Fibroblast of lung (primary cell): Measurements from ENCODE around the gene HNF1B. TPM values are rescaled to one million over a fixed set of nuclear protein-coding genes. Genes with fewer than 3 reads are reported as not detected.

Source experiments
- DNase-seq, 2 donors: peaks; one replicate each; pipeline versions ENCODE4 v3.0.0 to v3.0.0-alpha.2; 2010; ENCODE audit warnings: low read depth in 2 of 2
- H2AFZ ChIP-seq: 2 replicates; pipeline ENCODE4 v1.5.1; 2012; ENCODE audit warnings: low read length, control low read depth, inconsistent platforms
- H3K27ac ChIP-seq: 2 replicates; pipeline ENCODE4 v1.5.1; 2011; ENCODE audit warnings: low read length, control low read depth; ENCODE audit not compliant: insufficient read depth
- H3K27me3 ChIP-seq: 2 replicates; pipeline ENCODE4 v1.5.1; 2011; ENCODE audit warnings: mild to moderate bottlenecking, low read length; ENCODE audit not compliant: control insufficient read depth, insufficient read depth
- H3K36me3 ChIP-seq: 2 replicates; pipeline ENCODE4 v1.5.1; 2011; ENCODE audit warnings: low read length; ENCODE audit not compliant: control insufficient read depth, insufficient read depth
- H3K4me1 ChIP-seq: 2 replicates; pipeline ENCODE4 v1.5.1; 2011; ENCODE audit warnings: low read length; ENCODE audit not compliant: control insufficient read depth, insufficient read depth; ENCODE audit errors: extremely low read depth
- H3K4me2 ChIP-seq: 2 replicates; pipeline ENCODE4 v1.5.1; 2011; ENCODE audit warnings: low read length, control low read depth; ENCODE audit not compliant: insufficient read depth; ENCODE audit errors: extremely low read depth
- H3K4me3 ChIP-seq, 4 experiments: fragments of 200-600 bp in 1 of 4; sonication (generic) in 1 of 4; replicated peaks in 1 of 4; 2 replicates each; pipeline ENCODE4 v1.5.1; 2011 to 2016; ENCODE audit warnings: low read length in 4 of 4, low read depth in 3 of 4, mild to moderate bottlenecking in 3 of 4, control low read depth in 2 of 4, inconsistent platforms in 1 of 4, mixed read lengths in 1 of 4; ENCODE audit not compliant: insufficient read depth in 1 of 4; ENCODE audit errors: control extremely low read depth in 1 of 4
- H3K79me2 ChIP-seq: 2 replicates; pipeline ENCODE4 v1.5.1; 2012; ENCODE audit warnings: mild to moderate bottlenecking, low read length, inconsistent platforms; ENCODE audit not compliant: control insufficient read depth, insufficient read depth
- H3K9ac ChIP-seq: 2 replicates; pipeline ENCODE4 v1.5.1; 2011; ENCODE audit warnings: mild to moderate bottlenecking, low read length, control low read depth; ENCODE audit not compliant: insufficient read depth
- H3K9me3 ChIP-seq: 2 replicates; pipeline ENCODE4 v1.5.1; 2012; ENCODE audit warnings: low read depth, low read length; ENCODE audit not compliant: control insufficient read depth, insufficient read depth
- H4K20me1 ChIP-seq: 2 replicates; pipeline ENCODE4 v1.5.1; 2011; ENCODE audit warnings: low read length; ENCODE audit not compliant: control insufficient read depth, insufficient read depth; ENCODE audit errors: extremely low read depth
- CTCF ChIP-seq, 2 donors: IDR thresholded peaks in 1 of 2; conservative IDR thresholded peaks in 1 of 2; 1 replicate in 1 of 2; 2 replicates in 1 of 2; pipeline ENCODE4 v1.5.1; 2011 to 2012; ENCODE audit warnings: low read length in 2 of 2, control low read depth in 1 of 2, inconsistent platforms in 1 of 2, low read depth in 1 of 2, mild to moderate bottlenecking in 1 of 2
- EZH2 ChIP-seq: IDR thresholded peaks from 2 replicates; pipeline ENCODE4 v1.5.1; 2012; ENCODE audit warnings: low read length, control low read depth, mild to moderate bottlenecking; ENCODE audit errors: missing control alignments
- polyA plus RNA-seq, 2 donors: library from polyadenylated mRNA; depleted of rRNA in 1 of 2; stranded (reverse) in 1 of 2; unstranded in 1 of 2; fragments of >200 nt; gene quantifications; 2 replicates each; pipeline ENCODE4 v1.2.1, GENCODE V29; 2011 to 2012; ENCODE audit warnings: missing spikeins in 1 of 2
- total RNA-seq: library from RNA; depleted of rRNA; stranded (reverse); fragments of >200 nt; gene quantifications from 2 replicates; pipeline ENCODE4 v1.2.1, GENCODE V29; 2014

The HNF1B gene
- total and polyA plus RNA-seq, 2 donors (not counting 1 experiment from before 2014, with no cell fraction given): not detected

- H2AFZ ChIP-seq: no peak overlapping the region
- H4K20me1 ChIP-seq: no peaks in the 10 kb centered on the region
- no peaks in the 10 kb centered on the region for H3K27me3 ChIP-seq
- peaks cover 12% of the 10 kb centered on the region for H3K4me1 ChIP-seq
- no peaks in the 10 kb centered on the region for H3K36me3 ChIP-seq
- no peak overlapping the region for H3K4me2 ChIP-seq
- no peak for TF ChIP-seq EZH2
- TF ChIP-seq CTCF (conservative IDR thresholded peaks at IDR 0.05 in 1 of 2, IDR thresholded peaks at IDR 0.05 in 1 of 2; ENCODE audit: low read depth in 1 of 2, low read length in 2 of 2): no peak
- H3K9ac ChIP-seq: no peak overlapping the region
- no peaks in the 10 kb centered on the region for H3K9me3 ChIP-seq
- H3K27ac ChIP-seq: peak overlapping the region; percentile 34
- no peak for DNase-seq
- no peak overlapping the region for H3K4me3 ChIP-seq
- no peaks in the 10 kb centered on the region for H3K79me2 ChIP-seq
Measured at GRCh38 chr17:37671028-37671823, 73.6 kb downstream of the HNF1B start.

DNA sequence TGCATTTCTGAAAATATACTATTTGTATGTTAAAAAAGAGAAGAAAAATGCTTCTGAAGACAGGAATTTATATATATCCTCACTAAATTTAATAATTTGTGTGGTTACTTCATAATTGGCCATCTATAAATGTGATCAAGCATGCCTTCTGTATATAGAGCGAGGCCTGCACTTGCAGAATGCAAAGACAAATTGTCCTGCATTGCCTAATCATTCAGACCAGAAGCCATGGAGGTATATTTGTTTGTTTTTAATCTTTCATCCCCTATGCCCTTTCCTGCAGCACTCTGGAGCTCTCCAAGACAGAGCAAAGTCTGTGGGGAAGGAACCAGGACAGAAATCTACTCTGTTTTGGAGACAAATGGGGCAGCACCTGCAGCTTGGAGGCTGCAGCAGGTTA is 77.8 kb downstream of the HNF1B start:
- Histone ChIP-seq H3K4me3 (no peak overlapping the region), H3K4me2 (no peak overlapping the region), H4K20me1 (no peaks in the 10 kb centered on the region), H3K79me2 (no peaks in the 10 kb centered on the region), H3K36me3 (no peaks in the 10 kb centered on the region), H3K9me3 (no peaks in the 10 kb centered on the region), H2AFZ (no peak overlapping the region), H3K4me1 (peaks cover 6% of the 10 kb centered on the region), H3K27me3 (no peaks in the 10 kb centered on the region), H3K27ac (no peak overlapping the region), H3K9ac (no peak overlapping the region)
- TF ChIP-seq EZH2 (no peak), CTCF (conservative IDR thresholded peaks at IDR 0.05 in 1 of 2, IDR thresholded peaks at IDR 0.05 in 1 of 2; ENCODE audit: low read depth in 1 of 2, low read length in 2 of 2) (no peak)
- DNase-seq: no peak

DNA sequence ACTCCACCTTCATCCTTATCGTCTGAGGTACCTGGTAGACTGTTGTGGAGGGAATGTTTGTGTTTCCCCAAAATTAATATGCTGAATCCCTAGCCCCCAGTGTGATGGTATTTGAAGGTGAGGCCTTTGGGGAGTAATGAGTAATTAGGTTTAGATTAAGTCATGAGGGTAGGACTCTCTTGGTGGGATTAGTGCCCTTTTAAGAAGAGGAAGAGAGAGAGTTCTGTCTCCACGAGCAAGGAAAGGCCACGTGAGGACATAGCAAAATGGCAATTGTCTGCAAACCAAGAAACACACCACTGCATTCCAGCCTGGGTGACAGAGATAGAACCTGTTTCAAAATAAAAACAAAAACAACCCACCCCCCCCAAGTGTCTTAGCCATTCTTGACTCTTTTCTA is 80.6 kb downstream of the HNF1B start:
- Histone ChIP-seq H3K27ac (no peak overlapping the region), H3K4me2 (no peak overlapping the region), H4K20me1 (no peaks in the 10 kb centered on the region), H3K9me3 (no peaks in the 10 kb centered on the region), H3K4me3 (no peak overlapping the region), H3K27me3 (no peaks in the 10 kb centered on the region), H2AFZ (no peak overlapping the region), H3K79me2 (no peaks in the 10 kb centered on the region), H3K4me1 (no peaks in the 10 kb centered on the region), H3K9ac (no peak overlapping the region), H3K36me3 (no peaks in the 10 kb centered on the region)
- no peak for TF ChIP-seq EZH2
- TF ChIP-seq CTCF (conservative IDR thresholded peaks at IDR 0.05 in 1 of 2, IDR thresholded peaks at IDR 0.05 in 1 of 2; ENCODE audit: low read depth in 1 of 2, low read length in 2 of 2): no peak
- DNase-seq: no peak
